ENCODE results near the gene CERS3. TPM values are rescaled to one million over a fixed set of nuclear protein-coding genes. Genes with fewer than 3 reads are reported as not detected.

CERS3 gene
- total RNA-seq, 4 donors from 2014 or later, result 105 to 191 (median 149) TPM

GRCh38 chr15:100502651-100503050 lies 26.1 kb downstream of the CERS3 start:
- 34 to 38% methylated on average over 3 of the region's 3 CpGs for WGBS, 2 donors
- TF ChIP-seq, protein P1, sequence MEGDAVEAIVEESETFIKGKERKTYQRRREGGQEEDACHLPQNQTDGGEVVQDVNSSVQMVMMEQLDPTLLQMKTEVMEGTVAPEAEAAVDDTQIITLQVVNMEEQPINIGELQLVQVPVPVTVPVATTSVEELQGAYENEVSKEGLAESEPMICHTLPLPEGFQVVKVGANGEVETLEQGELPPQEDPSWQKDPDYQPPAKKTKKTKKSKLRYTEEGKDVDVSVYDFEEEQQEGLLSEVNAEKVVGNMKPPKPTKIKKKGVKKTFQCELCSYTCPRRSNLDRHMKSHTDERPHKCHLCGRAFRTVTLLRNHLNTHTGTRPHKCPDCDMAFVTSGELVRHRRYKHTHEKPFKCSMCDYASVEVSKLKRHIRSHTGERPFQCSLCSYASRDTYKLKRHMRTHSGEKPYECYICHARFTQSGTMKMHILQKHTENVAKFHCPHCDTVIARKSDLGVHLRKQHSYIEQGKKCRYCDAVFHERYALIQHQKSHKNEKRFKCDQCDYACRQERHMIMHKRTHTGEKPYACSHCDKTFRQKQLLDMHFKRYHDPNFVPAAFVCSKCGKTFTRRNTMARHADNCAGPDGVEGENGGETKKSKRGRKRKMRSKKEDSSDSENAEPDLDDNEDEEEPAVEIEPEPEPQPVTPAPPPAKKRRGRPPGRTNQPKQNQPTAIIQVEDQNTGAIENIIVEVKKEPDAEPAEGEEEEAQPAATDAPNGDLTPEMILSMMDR (IDR thresholded peaks at IDR 0.05), result no peak
- TF ChIP-seq POLR2A (IDR thresholded peaks at IDR 0.05), result no peak
- no peak for DNase-seq (ENCODE audit: low spot score in 2 of 2)
- intact Hi-C loops (cut with DNase I; ENCODE audit: low total_unique reads), result no loop called here
- H3K4me3 ChIP-seq (ENCODE audit: low read depth, poor library complexity, severe bottlenecking), result no peak overlapping the region

DNA sequence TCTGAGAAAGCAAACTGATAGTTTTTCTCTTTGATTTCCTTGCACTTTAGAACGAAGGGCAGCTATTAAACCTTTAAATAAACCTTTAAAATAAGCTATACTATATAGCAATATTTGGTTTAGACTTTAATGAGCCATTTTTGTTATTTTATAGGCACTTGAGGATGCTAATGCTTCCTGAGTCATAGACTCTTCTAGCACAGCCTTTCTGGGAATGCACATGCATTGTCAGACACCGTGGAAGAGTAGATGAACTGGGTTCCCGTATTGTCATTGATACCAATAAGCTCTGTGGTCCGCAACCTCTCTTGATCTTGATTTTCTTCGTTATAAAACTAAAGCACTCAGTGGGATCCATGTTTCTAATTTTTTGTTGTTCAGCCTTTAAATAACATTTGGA lies 27.6 kb downstream of the CERS3 start:
- intact Hi-C loops (cut with DNase I; ENCODE audit: low total_unique reads), result no loop called here
- no peak for TF ChIP-seq POLR2A (IDR thresholded peaks at IDR 0.05)
- TF ChIP-seq, protein P1 (IDR thresholded peaks at IDR 0.05), result no peak
- WGBS, 2 donors, result 64 to 71% methylated on average over 5 of the region's 5 CpGs
- DNase-seq (ENCODE audit: low spot score in 2 of 2), result no peak
- H3K4me3 ChIP-seq (ENCODE audit: low read depth, poor library complexity, severe bottlenecking), result no peak overlapping the region

- 47 to 69% methylated on average over 4 of the region's 4 CpGs for WGBS, 2 donors
- TF ChIP-seq, protein P1 (IDR thresholded peaks at IDR 0.05), result no peak
- TF ChIP-seq POLR2A (IDR thresholded peaks at IDR 0.05), result no peak
- intact Hi-C loops (cut with DNase I; ENCODE audit: low total_unique reads), result no loop called here
- H3K4me3 ChIP-seq (ENCODE audit: low read depth, poor library complexity, severe bottlenecking), result no peak overlapping the region
- no peak for DNase-seq (ENCODE audit: low spot score in 2 of 2)
These were observed 28.3 kb downstream of the CERS3 start for GRCh38 chr15:100500226-100500990.

DNA sequence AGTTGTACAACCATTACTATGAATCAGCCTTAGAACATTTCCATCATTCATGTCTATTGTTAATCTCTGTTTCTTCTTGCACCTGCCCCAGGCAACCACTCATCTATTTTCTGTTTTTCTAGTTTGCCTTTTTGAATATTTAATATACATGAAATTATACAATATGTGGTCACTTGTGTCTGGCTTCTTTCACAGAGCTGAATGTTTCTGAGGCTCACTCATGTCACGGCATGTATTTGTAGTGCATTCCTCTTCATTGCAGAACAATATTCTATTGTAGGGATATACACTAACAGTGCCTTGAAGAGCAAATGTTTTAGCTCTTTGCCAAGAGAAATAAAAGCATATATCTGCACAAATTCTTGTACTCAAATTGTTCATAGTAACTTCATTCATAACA lies 32.9 kb downstream of the CERS3 start:
- no peak overlapping the region for H3K4me3 ChIP-seq (ENCODE audit: low read depth, poor library complexity, severe bottlenecking)
- intact Hi-C loops (cut with DNase I; ENCODE audit: low total_unique reads), result no loop called here
- TF ChIP-seq, protein P1 (IDR thresholded peaks at IDR 0.05), result no peak
- no peak for TF ChIP-seq POLR2A (IDR thresholded peaks at IDR 0.05)
- no peak for DNase-seq (ENCODE audit: low spot score in 2 of 2)
- 85 to 91% methylated on average over 1 of the region's 1 CpG for WGBS, 2 donors

DNA sequence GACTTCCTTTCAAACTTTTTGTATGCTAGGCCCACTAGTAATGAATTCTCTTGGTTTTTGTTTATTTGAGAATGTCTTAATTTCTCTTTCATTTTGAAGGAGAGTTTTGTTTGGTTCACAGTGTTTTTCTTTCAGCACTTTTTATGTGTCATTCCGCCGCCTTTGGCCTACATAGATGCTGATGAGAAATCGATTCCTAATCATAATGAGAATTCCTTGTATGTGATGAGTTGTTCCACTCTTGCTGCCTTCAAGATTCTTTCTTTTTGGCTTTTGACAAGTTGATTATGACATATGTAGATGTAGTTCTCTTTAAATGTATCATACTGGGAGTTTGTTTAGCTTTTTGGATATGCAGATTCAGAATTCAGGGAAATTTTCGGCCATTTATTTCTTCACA lies 35.5 kb downstream of the CERS3 start:
- TF ChIP-seq POLR2A (IDR thresholded peaks at IDR 0.05), result no peak
- TF ChIP-seq, protein P1 (IDR thresholded peaks at IDR 0.05), result no peak
- WGBS, 2 donors, result 94 to 95% methylated on average over 4 of the region's 4 CpGs
- intact Hi-C loops (cut with DNase I; ENCODE audit: low total_unique reads), result no loop called here
- DNase-seq (ENCODE audit: low spot score in 2 of 2), result no peak
- H3K4me3 ChIP-seq (ENCODE audit: low read depth, poor library complexity, severe bottlenecking), result no peak overlapping the region

DNA sequence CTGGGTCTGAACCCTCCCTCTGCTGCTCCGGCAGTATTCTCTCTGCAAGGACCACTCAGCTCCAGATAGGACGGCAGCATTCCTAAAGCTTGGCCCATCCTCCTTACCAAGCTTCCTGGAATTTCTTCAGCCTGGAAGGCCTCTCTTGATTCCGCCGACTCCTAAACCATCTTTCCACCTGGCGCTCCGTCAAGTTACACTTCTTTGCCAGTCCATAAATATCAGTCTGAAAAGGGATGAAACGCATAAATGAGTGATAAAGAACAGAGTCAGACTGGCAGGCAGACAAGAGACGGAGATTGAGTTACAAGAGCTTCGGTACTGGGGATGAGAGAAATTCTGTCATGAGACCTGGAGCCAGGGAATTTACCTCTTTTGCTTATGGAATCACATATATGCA lies 44.3 kb downstream of the CERS3 start:
- no peak overlapping the region for H3K4me3 ChIP-seq (ENCODE audit: low read depth, poor library complexity, severe bottlenecking)
- intact Hi-C loops (cut with DNase I; ENCODE audit: low total_unique reads), result no loop called here
- WGBS, 2 donors, result 86% methylated on average over 9 of the region's 9 CpGs
- no peak for DNase-seq (ENCODE audit: low spot score in 2 of 2)
- no peak for TF ChIP-seq POLR2A (IDR thresholded peaks at IDR 0.05)
- TF ChIP-seq, protein P1 (IDR thresholded peaks at IDR 0.05), result no peak

Data from lower leg skin (tissue), 4 donors.